ENCODE data around the gene KLHDC8A. TPM values are rescaled to one million over a fixed set of nuclear protein-coding genes. Genes with fewer than 3 reads are reported as not detected.

KLHDC8A gene
- polyA plus RNA-seq, 3 donors, result 1.2 to 3.1 (median 2.2) TPM

Other genes starting within 250 kb of the KLHDC8A start
- gene RBBP5, start 234.9 kb downstream of the KLHDC8A start, polyA plus RNA-seq (ENCODE audit: insufficient read length in 3 of 3), result 10 to 100 TPM; 18.7 to 22.1 (median 20.7) TPM
- 10 to 100 TPM; 18.2 to 20.5 (median 19.6) TPM for gene DSTYK, start 145.2 kb downstream of the KLHDC8A start, polyA plus RNA-seq (ENCODE audit: insufficient read length in 3 of 3)
- 1 to 10 TPM; 7.2 to 8.7 (median 7.9) TPM for gene TMCC2, start 129.0 kb downstream of the KLHDC8A start, polyA plus RNA-seq (ENCODE audit: insufficient read length in 3 of 3)
- gene NUAK2, start 35.2 kb downstream of the KLHDC8A start, polyA plus RNA-seq (ENCODE audit: insufficient read length in 3 of 3), result 10 to 100 TPM in 1 of 3 donors, 1 to 10 TPM in 2; 8.0 to 14.9 (median 8.6) TPM
- gene LEMD1, start 65.1 kb upstream of the KLHDC8A start, polyA plus RNA-seq (ENCODE audit: insufficient read length in 3 of 3), result 1 to 10 TPM; 2.8 to 3.5 (median 3.3) TPM
- 1 to 10 TPM; 3.1 to 3.5 (median 3.2) TPM for gene BLACAT1, start 99.1 kb upstream of the KLHDC8A start, polyA plus RNA-seq (ENCODE audit: insufficient read length in 3 of 3)
- 10 to 100 TPM; 20.4 to 53.2 (median 25.1) TPM for gene CDK18, start 147.7 kb upstream of the KLHDC8A start, polyA plus RNA-seq (ENCODE audit: insufficient read length in 3 of 3)